T-cell (primary cell): ENCODE results near the gene MYO7A. TPM values are rescaled to one million over a fixed set of nuclear protein-coding genes. Genes with fewer than 3 reads are reported as not detected.

Experiments used
- ATAC-seq, 4 experiments: fragments of 200-7000 bp in 3 of 4; fragments of 150-1000 bp in 1 of 4; cut with Tn5 transposase; replicated peaks in 1 of 4; 1 replicate in 3 of 4; 2 replicates in 1 of 4; pipeline ENCODE4 v1.10.0; 2021; ENCODE audit warnings: moderate library complexity in 3 of 4, mild to moderate bottlenecking in 2 of 4, moderate number of reproducible peaks in 1 of 4
- CTCF ChIA-PET, 2 donors: fragments of 300-600 bp; sonication (Branson Sonifier 250); formaldehyde crosslinking; loops; one replicate each; lab custom pipeline; 2022; ENCODE audit warnings: antibody characterized with exemption in 2 of 2; lab: Charles Lee
- POLR2A ChIA-PET, 2 donors: fragments of 300-600 bp; sonication (Branson Sonifier 250); formaldehyde crosslinking; loops; one replicate each; lab custom pipeline; 2022; ENCODE audit warnings: antibody characterized with exemption in 2 of 2; lab: Charles Lee
- DNase-seq, 35 experiments: peaks; one replicate each; pipeline versions ENCODE4 v3.0.0 to v3.0.0-alpha.2; 2013 to 2023
- H3K27ac ChIP-seq: one replicate; pipeline ENCODE4 v1.5.1; 2013; ENCODE audit warnings: low read length
- H3K27me3 ChIP-seq, 2 experiments: replicated peaks in 1 of 2; 1 replicate in 1 of 2; 2 replicates in 1 of 2; pipeline versions ENCODE4 v1.6.1 to v1.7.0; 2013; ENCODE audit warnings: low read length in 1 of 2, mixed read lengths in 1 of 2; ENCODE audit not compliant: control insufficient read depth in 2 of 2, insufficient read depth in 2 of 2; ENCODE audit errors: extremely low read depth in 1 of 2
- H3K36me3 ChIP-seq, 2 donors: 1 replicate in 1 of 2; 2 replicates in 1 of 2; pipeline versions ENCODE4 v1.6.1 to v1.7.0; 2013; ENCODE audit warnings: low read length in 1 of 2; ENCODE audit not compliant: control insufficient read depth in 2 of 2, insufficient read depth in 1 of 2; ENCODE audit errors: extremely low read depth in 1 of 2
- H3K4me1 ChIP-seq, 2 experiments: 1 replicate in 1 of 2; 2 replicates in 1 of 2; pipeline versions ENCODE4 v1.6.1 to v1.7.0; 2013; ENCODE audit warnings: low read length in 2 of 2, mixed read lengths in 1 of 2; ENCODE audit not compliant: insufficient read depth in 2 of 2, control insufficient read depth in 1 of 2; ENCODE audit errors: extremely low read depth in 1 of 2
- H3K4me3 ChIP-seq, 2 donors: 1 replicate in 1 of 2; 2 replicates in 1 of 2; pipeline versions ENCODE4 v1.5.1 to v1.7.0; 2013; ENCODE audit warnings: mild to moderate bottlenecking in 2 of 2, low read length in 1 of 2, moderate library complexity in 1 of 2; ENCODE audit not compliant: control insufficient read depth in 1 of 2; ENCODE audit errors: extremely low read depth in 1 of 2
- H3K9me3 ChIP-seq: 2 replicates; pipeline ENCODE4 v1.7.0; 2013
- H3K27ac Mint-ChIP-seq, 2 donors: one replicate each; pipeline ENCODE4 v1.8.0; 2020 to 2021; ENCODE audit warnings: mild to moderate bottlenecking in 2 of 2, mixed read lengths in 2 of 2
- H3K27me3 Mint-ChIP-seq, 2 donors: one replicate each; pipeline ENCODE4 v1.8.0; 2021 to 2022; ENCODE audit warnings: mixed read lengths in 2 of 2
- H3K36me3 Mint-ChIP-seq: one replicate; pipeline ENCODE4 v1.8.0; 2021; ENCODE audit warnings: mixed read lengths
- H3K4me1 Mint-ChIP-seq, 3 donors: one replicate each; pipeline ENCODE4 v1.8.0; 2020 to 2022; ENCODE audit warnings: mixed read lengths in 3 of 3, mild to moderate bottlenecking in 1 of 3
- H3K4me3 Mint-ChIP-seq, 3 donors: one replicate each; pipeline ENCODE4 v1.8.0; 2020 to 2022; ENCODE audit warnings: mild to moderate bottlenecking in 3 of 3, mixed read lengths in 3 of 3, moderate library complexity in 3 of 3
- H3K9me3 Mint-ChIP-seq, 3 donors: one replicate each; pipeline ENCODE4 v1.8.0; 2020 to 2022; ENCODE audit warnings: mixed read lengths in 3 of 3
- WGBS: methylation state at CpG from one replicate; pipeline ENCODE4 v1.1.5; 2013; ENCODE audit warnings: missing lambda C conversion rate; ENCODE audit not compliant: insufficient coverage; 5-methylcytosine and 5-hydroxymethylcytosine counted together
- total RNA-seq, 35 experiments: library from RNA in 6 of 35; stranded (reverse) in 6 of 35; fragments of 120-200 nt in 1 of 35; gene quantifications; one replicate each; pipeline versions ENCODE4 v1.2.1 to v1.2.4 and lab custom pipeline; 2013 to 2026

The MYO7A gene
- total RNA-seq, 5 donors from 2014 or later (not counting 1 experiment from before 2014, with no cell fraction given) = 0.15 to 1.7 (median 0.44) TPM

- H3K4me3 Mint-ChIP-seq = no peak overlapping the region
- peaks cover 0 to 2% of the 10 kb centered on the region in 2 donors for H3K27me3 Mint-ChIP-seq
- peaks cover 5 to 23% (median 11%) of the 10 kb centered on the region in 3 donors for H3K4me1 Mint-ChIP-seq
- H3K27ac ChIP-seq = no peak overlapping the region
- no peaks in the 10 kb centered on the region for H3K9me3 ChIP-seq
- H3K36me3 Mint-ChIP-seq = no peaks in the 10 kb centered on the region
- ATAC-seq (no peak), DNase-seq (no peak)
- WGBS = 88% methylated on average over 11 of the region's 19 CpGs
- ChIA-PET CTCF (no interaction called here), POLR2A (no interaction called here)
- no peaks in the 10 kb centered on the region for H3K36me3 ChIP-seq
- H3K4me1 ChIP-seq = peaks cover 0 to 16% of the 10 kb centered on the region in 2 experiments
- H3K4me3 ChIP-seq = no peak overlapping the region
- peaks cover 0 to 5% of the 10 kb centered on the region in 2 experiments for H3K27me3 ChIP-seq
- H3K27ac Mint-ChIP-seq = no peak overlapping the region
- no peaks in the 10 kb centered on the region for H3K9me3 Mint-ChIP-seq
Measured at GRCh38 chr11:77158041-77158695, 30.1 kb downstream of the MYO7A start.

GRCh38 chr11:77159219-77159936, 31.3 kb downstream of the MYO7A start:
- no CpG with 5 or more reads among the region's 4 CpGs for WGBS
- Histone ChIP-seq H3K9me3 (no peaks in the 10 kb centered on the region), H3K36me3 (no peaks in the 10 kb centered on the region), H3K4me1 (peaks cover 0 to 4% of the 10 kb centered on the region in 2 experiments), H3K27ac (no peak overlapping the region), H3K4me3 (no peak overlapping the region), H3K27me3 (no peaks in the 10 kb centered on the region)
- DNase-seq (no peak), ATAC-seq (no peak)
- Mint-ChIP-seq H3K27me3 (peaks cover 0 to 2% of the 10 kb centered on the region in 2 donors), H3K4me3 (no peak overlapping the region), H3K27ac (no peak overlapping the region), H3K9me3 (no peaks in the 10 kb centered on the region), H3K36me3 (no peaks in the 10 kb centered on the region), H3K4me1 (peaks cover 0 to 11% (median 2%) of the 10 kb centered on the region in 3 donors)
- ChIA-PET POLR2A (interaction anchor here in 1 of 2 donors (0.5 kb wide), 1 partner anchor 17 kb away, joined by 3 read pairs; no protein-coding TSS in a partner anchor), CTCF (no interaction called here)

DNA sequence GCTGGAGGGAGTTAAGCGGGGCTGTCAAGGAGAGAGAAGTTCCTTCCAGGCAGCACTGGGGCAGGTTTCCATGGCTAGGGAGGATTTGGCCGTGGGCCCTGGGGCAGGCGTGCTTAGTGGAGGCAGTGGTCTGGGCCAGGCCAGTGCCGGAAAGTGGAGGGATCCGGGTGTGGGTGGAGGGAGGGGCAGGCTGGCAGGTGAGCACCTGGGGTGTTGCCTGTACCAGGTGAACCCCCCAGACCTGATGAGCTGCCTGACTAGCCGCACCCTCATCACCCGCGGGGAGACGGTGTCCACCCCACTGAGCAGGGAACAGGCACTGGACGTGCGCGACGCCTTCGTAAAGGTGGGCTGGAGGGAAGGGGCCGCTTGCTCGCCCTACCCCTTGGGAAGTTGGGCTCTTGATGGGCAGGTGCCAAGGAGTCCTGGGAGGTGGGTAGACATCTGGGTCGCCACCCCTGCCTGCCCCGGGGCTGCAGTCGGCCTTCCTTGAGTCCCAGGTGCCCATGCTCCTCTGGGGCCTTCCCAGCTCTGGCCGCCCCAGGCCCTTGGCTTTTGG, 32.0 kb downstream of the MYO7A start:
- no peaks in the 10 kb centered on the region for H3K9me3 ChIP-seq
- no peaks in the 10 kb centered on the region for H3K9me3 Mint-ChIP-seq
- POLR2A ChIA-PET = no interaction called here
- WGBS = 93% methylated on average over 20 of the region's 20 CpGs
- no peaks in the 10 kb centered on the region for H3K36me3 Mint-ChIP-seq
- DNase-seq = no peak
- no peaks in the 10 kb centered on the region for H3K4me1 ChIP-seq
- H3K27ac ChIP-seq = no peak overlapping the region
- H3K27ac Mint-ChIP-seq = no peak overlapping the region
- H3K27me3 Mint-ChIP-seq = peaks cover 0 to 2% of the 10 kb centered on the region in 2 donors
- no peak for ATAC-seq
- CTCF ChIA-PET = no interaction called here
- H3K4me3 Mint-ChIP-seq = no peak overlapping the region
- H3K4me3 ChIP-seq = no peak overlapping the region
- H3K36me3 ChIP-seq = no peaks in the 10 kb centered on the region
- H3K27me3 ChIP-seq = no peaks in the 10 kb centered on the region
- peaks cover 0 to 5% (median 2%) of the 10 kb centered on the region in 3 donors for H3K4me1 Mint-ChIP-seq

DNA sequence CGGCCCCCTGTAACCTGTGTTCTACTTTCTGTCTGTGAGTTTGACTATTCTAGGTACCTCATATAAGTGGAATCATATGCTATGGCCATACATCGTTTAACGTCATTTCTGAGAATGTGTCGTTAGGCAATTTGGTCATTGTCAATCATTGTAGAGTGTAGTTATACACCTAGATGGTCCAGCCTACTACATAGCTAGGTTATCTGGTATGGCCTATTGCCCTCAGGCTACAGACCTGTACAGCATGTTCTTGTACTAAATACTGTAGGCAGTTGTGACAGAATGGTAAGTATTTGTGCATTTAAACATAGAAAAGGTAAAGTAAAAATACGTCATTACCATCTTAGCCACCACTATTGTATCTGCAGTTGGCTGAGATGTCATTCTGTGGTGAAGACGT, 35.2 kb downstream of the MYO7A start:
- Mint-ChIP-seq H3K36me3 (no peaks in the 10 kb centered on the region), H3K27ac (no peak overlapping the region), H3K9me3 (no peaks in the 10 kb centered on the region), H3K4me3 (no peak overlapping the region), H3K4me1 (no peaks in the 10 kb centered on the region), H3K27me3 (peaks cover 0 to 2% of the 10 kb centered on the region in 2 donors)
- H3K36me3 ChIP-seq = no peaks in the 10 kb centered on the region
- ChIA-PET CTCF (no interaction called here), POLR2A (no interaction called here)
- peaks cover 0 to 2% of the 10 kb centered on the region in 2 experiments for H3K27me3 ChIP-seq
- no peaks in the 10 kb centered on the region for H3K4me1 ChIP-seq
- ATAC-seq = no peak
- no peak overlapping the region for H3K4me3 ChIP-seq
- DNase-seq = no peak
- WGBS = 91% methylated on average over 4 of the region's 6 CpGs
- no peak overlapping the region for H3K27ac ChIP-seq
- no peaks in the 10 kb centered on the region for H3K9me3 ChIP-seq

- 79% methylated on average over 2 of the region's 5 CpGs for WGBS
- H3K4me3 Mint-ChIP-seq = no peak overlapping the region
- no peaks in the 10 kb centered on the region for H3K9me3 ChIP-seq
- ChIA-PET CTCF (no interaction called here), POLR2A (no interaction called here)
- H3K4me3 ChIP-seq = no peak overlapping the region
- no peaks in the 10 kb centered on the region for H3K36me3 ChIP-seq
- no peaks in the 10 kb centered on the region for H3K36me3 Mint-ChIP-seq
- H3K27me3 Mint-ChIP-seq = no peaks in the 10 kb centered on the region
- no peak for ATAC-seq
- H3K27ac ChIP-seq = no peak overlapping the region
- no peak for DNase-seq
- H3K27ac Mint-ChIP-seq = no peak overlapping the region
- H3K27me3 ChIP-seq = peaks cover 0 to 2% of the 10 kb centered on the region in 2 experiments
- no peaks in the 10 kb centered on the region for H3K4me1 ChIP-seq
- H3K9me3 Mint-ChIP-seq = no peaks in the 10 kb centered on the region
- no peaks in the 10 kb centered on the region for H3K4me1 Mint-ChIP-seq
Measured at GRCh38 chr11:77165066-77165465, 37.0 kb downstream of the MYO7A start.

DNA sequence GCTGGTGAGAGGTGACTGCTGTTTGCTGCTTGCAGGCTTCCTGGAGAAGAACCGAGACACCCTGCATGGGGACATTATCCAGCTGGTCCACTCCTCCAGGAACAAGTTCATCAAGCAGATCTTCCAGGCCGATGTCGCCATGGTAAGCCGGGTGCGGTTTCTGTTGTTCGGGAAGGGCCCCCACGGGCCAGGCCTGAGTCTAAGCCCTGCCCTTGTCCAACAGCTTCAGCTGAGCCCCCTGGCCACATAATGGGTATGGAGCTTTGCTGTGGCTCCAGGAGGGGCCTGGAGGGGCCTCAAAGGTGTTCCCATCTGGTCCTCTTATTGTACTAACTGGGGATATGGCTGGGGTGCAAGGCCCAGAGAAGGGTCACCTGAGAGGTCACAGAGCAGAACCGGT, 38.0 kb downstream of the MYO7A start:
- Mint-ChIP-seq H3K9me3 (no peaks in the 10 kb centered on the region), H3K27ac (no peak overlapping the region), H3K4me3 (no peak overlapping the region), H3K27me3 (no peaks in the 10 kb centered on the region), H3K4me1 (no peaks in the 10 kb centered on the region), H3K36me3 (no peaks in the 10 kb centered on the region)
- Histone ChIP-seq H3K9me3 (no peaks in the 10 kb centered on the region), H3K4me3 (no peak overlapping the region), H3K27ac (no peak overlapping the region), H3K27me3 (peaks cover 0 to 2% of the 10 kb centered on the region in 2 experiments), H3K36me3 (no peaks in the 10 kb centered on the region), H3K4me1 (no peaks in the 10 kb centered on the region)
- ChIA-PET POLR2A (no interaction called here), CTCF (no interaction called here)
- ATAC-seq (no peak), DNase-seq (no peak)
- 85% methylated on average over 8 of the region's 8 CpGs for WGBS
